HG03460 (cell line): ENCODE data around the gene ARF3.
"Not testable (repeated sequence)": the region's sequence is repeated elsewhere in the genome, so short reads cannot be mapped to it uniquely, and the experiment has no call there.

Experiments used
- ATAC-seq: cut with Tn5 transposase; IDR thresholded peaks from one replicate; pipeline ENCODE4 v1.9.1; 2021; ENCODE audit not compliant: unreplicated experiment

Gene ARF3

DNA sequence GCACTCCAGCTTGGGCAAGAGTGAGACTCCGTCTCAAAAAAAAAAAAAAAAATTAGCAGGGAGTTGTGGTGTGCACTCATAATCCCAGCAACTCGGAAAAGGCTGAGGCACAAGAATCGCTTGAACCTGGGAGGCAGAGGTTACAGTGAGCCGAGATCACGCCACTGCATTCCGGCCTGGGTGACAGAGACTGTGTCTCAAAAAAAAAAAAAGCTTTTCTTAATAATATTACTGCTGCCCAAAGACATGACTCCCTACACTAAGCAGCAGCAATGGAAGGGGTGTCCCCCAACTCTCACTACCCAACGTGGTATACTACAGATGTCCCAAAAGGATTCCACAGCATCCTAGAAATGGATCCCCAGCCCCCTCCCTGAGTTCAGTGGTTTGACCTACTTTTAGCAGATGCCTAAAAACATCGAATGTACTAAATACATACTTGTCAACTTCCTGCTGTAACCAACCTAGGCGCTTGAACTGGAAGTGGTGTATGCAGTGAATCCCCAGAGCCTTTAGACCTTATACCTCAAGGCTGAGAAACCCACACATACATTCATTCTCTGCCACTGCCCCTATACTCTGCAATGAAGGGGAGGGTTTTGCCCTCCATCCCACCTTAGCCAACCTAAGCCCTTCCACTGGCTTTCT lies 23.5 kb downstream of the ARF3 start:
- ATAC-seq = no peak

DNA sequence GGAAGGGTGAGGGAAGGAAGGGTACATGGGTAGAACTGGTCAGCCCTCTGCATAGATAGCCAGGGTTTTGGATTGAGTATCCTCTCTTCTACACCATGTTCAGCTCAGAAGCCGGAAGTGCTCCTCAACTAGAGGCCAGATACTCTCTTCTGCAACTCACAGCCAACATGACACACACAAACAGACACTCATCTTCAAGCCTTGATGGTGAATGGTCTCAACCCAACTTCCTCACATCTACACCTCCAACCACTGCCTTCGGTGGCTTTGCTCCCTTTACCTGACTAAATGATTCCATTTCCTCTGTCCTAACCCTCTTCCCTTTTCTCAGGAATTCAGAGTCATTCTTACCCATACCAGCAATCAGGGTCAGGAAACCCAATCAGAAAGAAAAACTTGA lies 24.4 kb downstream of the ARF3 start:
- no peak for ATAC-seq

DNA sequence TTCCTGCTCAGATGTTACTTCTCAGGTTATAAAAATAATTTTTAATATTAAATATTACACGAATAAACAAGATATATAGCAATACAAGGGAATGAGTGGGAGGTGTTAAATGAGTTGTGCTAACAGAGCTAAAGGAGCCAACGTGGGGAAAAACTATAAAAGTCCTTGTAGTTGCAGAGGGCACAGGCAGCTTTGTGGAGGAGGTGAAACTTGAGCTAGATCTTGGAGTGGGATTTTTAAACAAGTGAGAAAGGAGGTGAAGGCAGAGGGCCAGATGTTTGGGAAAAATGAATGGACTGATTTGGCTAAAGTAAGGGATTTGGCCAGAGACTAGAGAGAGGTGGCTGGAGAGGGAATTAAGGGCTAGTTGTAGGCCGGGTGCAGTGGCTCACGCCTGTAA lies 26.8 kb downstream of the ARF3 start:
- ATAC-seq = no peak

DNA sequence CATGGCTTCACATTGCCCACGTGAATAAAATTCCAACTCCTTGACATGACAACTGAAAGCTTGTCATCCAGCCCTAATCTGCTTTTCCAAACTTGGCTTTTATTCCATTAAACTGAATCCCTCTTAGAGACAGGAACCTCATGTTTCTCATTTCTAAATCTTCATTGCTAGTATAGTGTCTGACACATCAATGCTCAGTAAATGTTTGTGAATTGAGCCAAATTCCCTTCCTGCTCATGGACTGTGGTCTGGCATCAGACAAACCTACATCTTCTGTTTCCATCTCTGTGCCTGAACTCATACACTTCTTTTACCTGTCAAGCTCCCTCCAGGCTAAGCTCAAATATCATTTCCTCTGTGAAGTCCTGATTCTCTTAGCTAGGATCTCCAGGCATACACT lies 27.7 kb downstream of the ARF3 start:
- no peak for ATAC-seq

DNA sequence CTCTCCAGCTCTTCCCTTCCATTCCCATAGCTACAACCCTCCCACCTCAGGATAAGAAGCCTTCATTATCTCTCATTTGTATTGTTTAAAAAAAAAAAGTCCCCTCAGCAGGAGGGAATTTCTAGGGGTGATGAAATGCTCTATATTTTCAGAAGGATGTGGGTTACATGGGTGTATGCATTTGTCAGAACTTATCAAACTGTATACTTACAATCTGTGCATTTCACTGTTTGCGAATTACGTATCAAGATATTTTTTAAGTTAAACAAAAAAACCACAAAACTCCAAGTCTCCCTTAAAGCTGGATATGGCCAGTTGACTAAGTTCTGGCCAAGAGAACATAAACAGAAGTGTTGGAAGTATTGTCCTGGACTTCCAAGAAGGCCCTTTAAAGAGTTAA lies 30.0 kb downstream of the ARF3 start:
- ATAC-seq = no peak

DNA sequence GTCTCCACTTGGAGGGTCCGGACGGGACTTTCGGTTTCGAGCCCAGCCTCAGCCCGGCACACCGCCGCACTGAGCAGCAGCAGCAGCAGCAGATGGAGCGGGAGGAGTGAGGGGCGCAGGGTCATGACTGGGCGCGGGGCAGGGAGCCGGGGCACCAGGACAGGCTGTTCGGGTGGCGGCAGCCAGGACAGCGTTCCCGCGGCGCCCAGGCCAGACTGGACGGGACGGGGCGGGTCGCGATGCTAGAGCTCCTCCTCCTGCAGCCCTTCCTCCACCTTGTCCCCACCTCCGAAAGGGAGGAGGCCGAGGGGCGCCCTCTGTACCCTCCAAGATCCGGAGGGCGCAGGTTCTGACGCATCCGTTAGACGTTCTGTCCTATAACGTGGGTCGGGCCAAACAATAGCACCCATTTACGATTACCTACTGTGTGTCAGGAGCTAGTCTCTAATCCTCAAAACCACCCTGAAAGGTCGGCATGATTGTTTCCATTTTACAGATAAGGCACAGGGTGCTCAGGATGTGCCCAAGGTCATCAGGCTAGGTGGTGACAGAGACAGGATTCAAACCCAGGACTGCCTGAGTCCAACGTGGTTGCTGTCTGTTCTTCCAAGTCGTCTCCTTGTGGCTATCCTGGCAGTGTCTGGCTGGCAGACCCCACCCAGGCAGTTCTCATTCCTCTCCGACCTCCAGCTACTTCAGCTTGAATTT lies 31.8 kb downstream of the ARF3 start, which contains the start of gene FKBP11:
TSS of gene FKBP11 (minus strand) at position 189 of the 708 bp plus-strand sequence. CDS start at position 125, 64 bp downstream.
- peak; percentile 69 for ATAC-seq

DNA sequence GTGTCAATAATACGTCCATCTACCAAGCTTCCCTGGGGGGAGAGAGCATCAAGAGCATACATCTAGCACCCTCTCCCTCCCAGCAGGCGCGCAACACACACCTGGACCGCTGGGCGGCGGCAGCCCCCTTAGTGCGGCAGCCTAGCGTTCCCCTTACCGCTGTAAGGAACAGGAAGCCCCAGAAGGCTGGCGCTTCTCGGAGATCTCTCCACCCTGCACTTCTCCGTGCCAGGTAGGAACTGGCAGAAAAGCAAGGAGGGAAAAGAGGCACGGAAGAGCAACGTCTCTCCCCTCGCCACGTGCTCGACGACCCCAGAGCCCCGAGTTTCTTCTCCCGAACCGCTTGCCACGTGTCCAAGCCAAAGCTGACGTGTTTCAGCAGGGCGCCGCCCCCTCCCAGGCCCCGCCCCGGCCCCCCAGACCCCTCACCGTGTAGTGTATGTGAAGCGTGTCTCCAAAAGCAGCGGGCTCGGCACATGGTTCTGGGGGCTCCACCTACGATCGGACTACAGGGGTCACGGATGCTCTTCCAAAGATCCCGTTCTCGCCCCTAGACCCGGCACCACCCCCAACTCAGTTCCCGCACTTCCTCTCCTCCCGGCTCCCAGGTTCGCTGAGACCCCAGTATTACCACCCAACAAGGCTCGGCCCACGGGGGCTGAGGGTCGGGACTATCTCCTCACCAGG lies 32.5 kb downstream of the ARF3 start:
- ATAC-seq = peak; percentile 87

DNA sequence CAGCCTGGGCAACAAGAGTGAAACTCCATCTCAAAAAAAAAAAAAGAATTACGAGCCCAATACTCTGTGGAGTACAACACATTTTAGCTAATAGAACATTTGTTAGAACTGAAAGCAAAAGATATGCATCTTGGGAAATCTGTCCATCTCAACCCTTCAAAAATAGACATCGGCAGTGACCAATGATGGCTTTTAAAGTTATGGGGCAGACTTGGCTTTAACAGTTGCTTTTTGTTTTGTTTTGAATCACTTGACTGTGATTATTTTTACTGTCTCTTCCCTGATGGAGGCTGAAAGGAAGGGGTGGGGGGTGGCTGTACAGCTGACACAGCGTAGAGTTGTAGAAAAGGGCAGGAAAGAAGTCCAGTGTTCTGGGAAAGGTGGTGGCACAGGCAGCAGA lies 34.2 kb downstream of the ARF3 start:
- ATAC-seq = no peak

DNA sequence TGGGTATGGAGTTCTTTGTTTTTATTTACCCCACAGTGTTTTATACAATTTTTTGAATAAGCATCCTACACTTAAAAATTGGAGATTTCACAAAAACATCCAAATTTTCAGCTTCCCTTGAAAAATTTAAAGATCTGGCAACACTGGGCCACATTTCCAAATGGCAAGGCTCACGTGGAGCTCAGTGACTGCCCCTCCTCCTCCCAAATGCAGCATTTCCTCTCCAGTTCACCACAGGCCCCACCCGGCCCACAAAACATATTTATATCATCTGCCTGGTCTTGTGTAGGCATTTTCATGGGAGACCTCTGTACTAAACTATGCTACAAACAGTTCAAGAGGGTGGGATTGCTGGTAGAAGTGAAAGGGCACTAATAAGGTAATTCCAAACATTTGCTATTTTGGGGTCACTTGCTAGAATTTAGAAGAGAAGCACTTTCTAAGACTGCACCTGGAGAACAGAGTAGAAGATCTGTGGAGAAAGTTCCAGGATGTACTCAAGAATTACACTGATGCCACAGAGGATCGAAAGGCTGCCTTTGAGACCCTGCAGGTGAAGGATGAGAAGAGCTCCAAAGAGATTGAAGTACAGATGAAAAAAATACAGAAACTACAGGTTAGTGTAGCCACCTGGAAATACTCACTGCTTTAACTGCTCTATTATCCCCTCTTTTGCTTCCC lies 39.3 kb downstream of the ARF3 start:
- ATAC-seq = no peak

DNA sequence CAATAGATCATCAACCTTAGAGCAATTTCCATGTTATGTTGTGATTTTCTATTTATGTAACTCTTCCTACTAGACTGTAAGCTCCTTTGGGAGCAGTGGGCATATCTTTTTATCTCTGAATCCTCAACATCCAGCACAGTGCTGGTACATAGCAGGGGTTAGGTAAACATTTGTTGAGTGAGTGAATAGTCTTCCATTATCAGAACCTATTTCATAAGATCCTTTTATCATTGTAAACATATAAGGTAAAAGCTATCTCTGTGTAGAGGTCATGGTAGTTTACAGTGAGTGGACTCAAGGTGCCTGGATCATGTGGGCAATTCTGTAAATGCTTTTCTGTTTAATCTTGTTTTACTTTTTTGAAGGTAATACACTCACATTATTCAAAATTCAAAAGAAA lies 47.1 kb downstream of the ARF3 start:
- no peak for ATAC-seq

DNA sequence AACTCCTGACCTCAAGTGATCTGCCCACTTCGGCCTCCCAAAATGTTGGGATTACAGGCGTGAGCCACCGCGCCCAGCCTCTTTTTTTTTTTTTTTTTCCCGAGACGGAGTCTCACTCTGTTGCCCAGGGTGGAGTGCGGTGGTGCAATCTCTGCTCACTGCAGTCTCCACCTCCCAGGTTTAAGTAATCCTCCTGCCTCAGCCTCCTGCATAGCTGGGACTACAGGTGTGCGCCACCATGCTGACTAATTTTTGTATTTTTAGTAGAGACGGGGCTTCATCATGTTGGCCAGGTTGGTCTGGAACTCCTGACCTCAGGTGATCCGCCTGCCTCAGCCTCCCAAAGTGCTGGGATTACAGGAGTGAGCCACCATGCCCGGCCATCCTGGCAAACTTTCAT lies 47.6 kb downstream of the ARF3 start:
- not testable (repeated sequence) for ATAC-seq

DNA sequence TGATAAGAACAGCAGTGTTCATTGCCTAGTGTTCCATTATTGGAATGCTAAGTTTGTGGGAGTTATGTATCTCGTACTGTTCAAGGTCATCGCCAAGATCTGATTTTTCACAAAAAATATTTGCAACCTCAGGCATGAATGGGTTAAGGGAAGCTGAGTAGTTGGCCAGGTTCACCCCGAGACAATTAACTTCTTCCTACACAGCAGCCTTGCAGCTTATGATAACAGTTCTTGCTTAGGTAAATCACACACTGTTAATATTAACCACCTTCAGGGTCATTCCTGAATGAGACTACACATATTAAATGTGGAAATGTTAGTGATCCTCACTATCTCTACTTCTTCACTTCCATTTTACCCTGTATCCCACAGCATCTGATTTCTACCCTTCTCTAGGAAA lies 50.0 kb downstream of the ARF3 start:
- ATAC-seq = no peak

DNA sequence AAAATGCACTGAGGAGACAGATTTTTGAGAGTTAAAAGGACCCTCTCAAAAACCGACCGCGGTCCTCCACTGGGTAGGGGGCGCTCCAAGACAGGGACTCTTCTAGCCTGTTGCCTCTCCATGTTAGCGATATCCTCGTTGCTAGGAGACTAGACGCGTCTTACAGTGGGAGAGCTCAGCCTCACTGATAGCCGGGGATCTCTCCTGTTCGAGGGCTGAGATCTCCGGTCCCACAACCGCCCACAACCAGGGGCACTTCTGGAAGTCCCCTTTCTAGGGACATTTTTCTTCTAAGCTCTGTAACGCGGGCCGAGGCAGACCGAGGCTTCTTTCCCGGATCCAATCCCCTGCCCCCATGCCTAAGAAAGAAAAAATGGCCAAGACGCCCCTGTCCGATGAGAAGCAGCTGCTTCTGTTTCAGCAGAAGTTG lies 53.3 kb downstream of the ARF3 start:
- ATAC-seq = peak; percentile 85

DNA sequence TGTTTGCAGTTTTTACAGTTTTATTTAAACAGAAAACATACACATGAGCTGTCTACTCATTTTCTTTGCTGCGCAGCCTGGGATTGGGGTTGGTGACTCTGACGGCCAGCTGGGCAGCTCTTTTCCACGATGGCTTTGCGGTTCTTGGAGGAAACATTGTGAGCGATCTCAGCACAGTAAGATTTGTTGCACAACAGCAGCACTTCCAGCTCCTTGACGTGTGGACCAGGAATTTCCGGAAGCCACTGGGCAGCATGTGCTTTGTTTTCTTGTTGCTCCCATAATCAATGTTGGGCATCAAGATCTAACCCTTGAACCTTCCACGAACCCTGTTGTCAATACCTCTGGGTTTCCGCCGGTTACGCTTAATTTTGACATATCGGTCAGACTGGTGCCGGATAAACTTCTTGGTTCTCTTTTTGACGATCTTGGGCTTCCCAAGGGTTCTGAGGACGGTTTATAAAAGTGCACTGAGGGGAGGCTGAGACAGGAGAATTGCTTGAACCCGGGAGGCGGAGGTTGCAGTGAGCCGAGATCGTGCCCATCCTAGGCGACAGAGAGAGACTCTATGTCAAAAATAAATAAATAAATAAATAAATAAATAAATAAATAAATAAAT lies 53.8 kb downstream of the ARF3 start:
- no peak for ATAC-seq

DNA sequence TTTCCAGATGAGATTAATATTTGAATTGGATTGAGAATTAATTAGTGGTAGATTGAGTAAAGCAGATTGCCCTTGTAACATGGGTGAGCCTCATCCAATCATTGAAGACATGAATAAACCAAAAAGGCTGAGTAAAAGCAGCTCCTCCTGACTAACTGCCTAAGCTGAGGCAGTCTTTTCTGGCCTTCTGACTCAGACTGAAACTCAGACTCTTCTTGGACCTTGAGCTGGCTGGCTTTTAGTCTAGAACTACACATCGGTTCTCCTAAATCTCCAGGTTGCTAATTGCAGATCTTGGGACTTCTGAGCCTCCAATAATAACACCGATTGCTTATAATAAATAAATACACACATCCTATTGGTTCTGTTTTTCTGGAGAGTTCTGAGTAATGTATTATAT lies 56.0 kb downstream of the ARF3 start:
- no peak for ATAC-seq

DNA sequence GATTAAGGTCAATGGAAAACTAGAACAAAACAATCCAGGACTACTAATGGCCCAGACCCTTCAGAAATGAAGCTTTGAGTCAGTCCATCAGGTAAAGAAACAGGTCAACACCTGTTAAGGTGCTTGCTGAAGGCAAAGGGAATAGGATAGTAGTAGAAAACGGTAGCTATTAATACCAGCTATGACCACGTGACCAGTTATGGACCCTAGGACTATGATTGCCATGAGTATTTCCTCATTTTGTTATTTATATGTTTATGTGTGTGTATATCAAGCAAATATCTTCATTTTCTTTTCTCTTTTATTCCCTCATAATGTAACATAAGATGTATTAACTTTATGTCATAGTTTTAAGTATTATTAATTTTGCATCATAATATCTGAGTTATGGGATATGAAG lies 57.6 kb downstream of the ARF3 start:
- ATAC-seq = no peak

DNA sequence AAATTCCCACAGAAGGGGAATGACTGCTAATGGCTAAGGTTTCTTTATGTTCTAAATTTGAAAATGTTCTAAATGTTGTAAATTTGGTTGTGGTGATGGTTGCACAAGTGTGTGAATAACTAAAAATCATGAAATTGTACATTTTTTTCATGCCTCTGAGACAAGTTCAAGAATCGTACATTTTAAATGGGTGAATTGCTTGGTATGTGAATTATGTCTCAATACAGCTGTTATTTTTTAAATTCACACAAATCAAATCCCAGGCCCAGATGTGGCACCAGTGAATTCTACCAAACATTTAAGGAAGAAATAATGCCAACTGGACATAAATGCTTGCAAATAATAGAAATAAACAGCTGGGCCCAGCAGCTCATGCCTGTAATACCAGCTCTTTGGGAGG lies 63.0 kb downstream of the ARF3 start:
- ATAC-seq = no peak

DNA sequence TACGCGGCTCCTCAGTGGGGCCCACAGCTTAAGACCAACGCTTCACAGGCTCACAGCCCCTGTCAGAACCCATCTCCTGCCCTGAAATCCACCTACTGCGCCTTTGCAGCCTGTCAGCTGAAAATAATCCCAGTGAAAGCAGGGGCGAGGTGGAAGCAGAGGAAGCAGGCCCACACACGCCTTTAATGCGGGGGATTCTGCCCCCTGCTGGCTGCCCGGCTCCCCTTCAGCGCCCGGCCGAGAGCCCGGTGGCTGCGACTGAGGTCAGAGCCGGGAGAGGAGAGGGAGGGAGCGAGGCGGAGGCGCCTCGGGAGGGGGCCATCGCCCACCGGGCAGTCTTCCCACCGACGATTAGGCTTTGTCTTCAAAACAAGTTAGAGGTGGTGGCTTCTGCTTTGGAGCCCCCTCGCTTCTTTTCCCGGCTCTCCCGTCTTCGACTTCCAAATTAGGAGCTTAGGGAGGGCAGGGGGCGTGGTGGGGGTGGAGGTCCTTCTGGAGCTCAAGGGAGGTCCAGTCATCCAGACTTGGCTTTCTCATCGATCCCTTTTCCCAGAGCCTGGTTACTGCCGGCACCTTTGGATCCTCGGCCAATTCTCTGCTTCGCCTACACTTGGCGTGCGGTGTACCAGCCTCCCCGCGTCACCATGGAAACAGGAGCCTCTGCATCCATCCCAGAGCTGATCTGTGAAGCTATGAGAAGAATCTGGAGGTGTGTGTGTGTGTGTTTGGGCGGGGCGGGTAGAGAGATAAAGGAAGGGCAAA lies 66.4 kb downstream of the ARF3 start:
- peak; percentile 62 for ATAC-seq

DNA sequence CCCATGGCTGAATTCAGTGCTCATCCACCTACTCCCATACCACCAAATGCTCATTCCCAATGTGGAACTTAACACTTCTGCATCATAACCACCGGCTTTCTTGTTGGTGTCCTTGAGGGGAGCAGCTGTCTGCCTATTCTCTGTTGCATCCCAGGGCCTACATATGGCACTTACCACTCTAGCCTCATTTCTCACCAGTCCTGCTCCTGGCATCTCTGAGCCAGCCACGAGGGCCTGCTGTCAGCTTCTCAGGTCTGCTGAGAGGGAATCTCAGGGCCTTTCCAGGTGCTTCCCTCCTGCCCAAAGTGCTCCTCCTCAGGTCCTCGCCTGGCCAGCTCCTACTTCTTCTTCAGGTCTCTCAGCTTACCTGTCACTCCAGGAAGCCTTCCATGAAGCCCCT lies 67.6 kb downstream of the ARF3 start:
- ATAC-seq = no peak
